LNCaP clone FGC (cell line): ENCODE results near the gene CPSF6.
"Not testable (repeated sequence)": the region's sequence is repeated elsewhere in the genome, so short reads cannot be mapped to it uniquely, and the experiment has no call there.

Source experiments
- DNase-seq: peaks from one replicate; pipeline ENCODE4 v3.0.0-alpha.2; 2011; ENCODE audit warnings: low read depth
- H3K4me3 ChIP-seq: 2 replicates; pipeline ENCODE4 v1.5.1; 2011; ENCODE audit warnings: mild to moderate bottlenecking, low read depth, low read length, control low read depth
- CTCF ChIP-seq: IDR thresholded peaks from 2 replicates; pipeline ENCODE4 v1.5.1; 2012; ENCODE audit warnings: mild to moderate bottlenecking; ENCODE audit not compliant: control insufficient read depth, insufficient read depth; ENCODE audit errors: extremely low read depth

CPSF6 gene

GRCh38 chr12:69239352-69239921 is at the start of gene CPSF6:
Gene CPSF6, plus strand, starts transcription at chr12:69239569. Its CDS starts 78 bp downstream, at chr12:69239647.
- peak within 1 kb of the TSS; percentile 78 for H3K4me3 ChIP-seq
- TF ChIP-seq CTCF, result 0 out of 2 replicates have a peak, but pooled peaks have one; percentile 6
- peak; percentile 52 for DNase-seq

- peak; percentile 31 for DNase-seq
- no peak overlapping the region for H3K4me3 ChIP-seq
- TF ChIP-seq CTCF, result peak; percentile 75
These were observed 42.8 kb upstream of the CPSF6 start for GRCh38 chr12:69196302-69197288.

- not testable (repeated sequence) for DNase-seq, H3K4me3 ChIP-seq
These were observed 39.4 kb upstream of the CPSF6 start for GRCh38 chr12:69199976-69200375.

- H3K4me3 ChIP-seq, result no peak overlapping the region
- no peak for DNase-seq
- TF ChIP-seq CTCF, result no peak
These were observed 35.2 kb upstream of the CPSF6 start for GRCh38 chr12:69204191-69204590.

GRCh38 chr12:69210661-69211060 is 28.7 kb upstream of the CPSF6 start:
- DNase-seq, result no peak
- TF ChIP-seq CTCF, result no peak

GRCh38 chr12:69211160-69211559 is 28.2 kb upstream of the CPSF6 start:
- H3K4me3 ChIP-seq, result no peak overlapping the region
- no peak for TF ChIP-seq CTCF
- DNase-seq, result no peak

More at GRCh38 chr12:69210661-69211060, 28.7 kb upstream of the CPSF6 start:
- no peak overlapping the region for H3K4me3 ChIP-seq

- no peak for TF ChIP-seq CTCF
- H3K4me3 ChIP-seq, result no peak overlapping the region
- DNase-seq, result no peak
These were observed 25.2 kb upstream of the CPSF6 start for GRCh38 chr12:69214169-69214568.
